Breast epithelium (tissue), 4 donors: ENCODE data around the gene WDR7. TPM values are rescaled to one million over a fixed set of nuclear protein-coding genes. Genes with fewer than 3 reads are reported as not detected.

ENCODE experiments used
- DNase-seq, 2 donors: peaks; one replicate each; pipeline ENCODE4 v3.0.0-alpha.2; 2019; ENCODE audit warnings: low spot score in 2 of 2
- H3K27ac ChIP-seq, 2 donors: fragments of 200-600 bp; sonication (generic) in 1 of 2; one replicate each; pipeline ENCODE4 v1.5.1; 2016 to 2019; ENCODE audit warnings: mild to moderate bottlenecking in 1 of 2
- H3K27me3 ChIP-seq, 2 donors: fragments of 200-600 bp; sonication (generic) in 1 of 2; one replicate each; pipeline versions ENCODE4 v1.5.1 to v1.6.0; 2017 to 2019; ENCODE audit warnings: control low read depth in 1 of 2, mild to moderate bottlenecking in 1 of 2
- H3K36me3 ChIP-seq: fragments of 200-600 bp; one replicate; pipeline ENCODE4 v1.5.1; 2019
- H3K4me1 ChIP-seq, 2 donors: fragments of 200-600 bp; sonication (generic); one replicate each; pipeline ENCODE4 v1.5.1; 2016 to 2019; ENCODE audit warnings: control low read depth in 1 of 2
- H3K4me3 ChIP-seq, 3 donors: fragments of 200-600 bp; sonication (generic); 1 replicate in 2 of 3; 2 replicates in 1 of 3; pipeline ENCODE4 v1.5.1; 2016 to 2019; ENCODE audit warnings: mild to moderate bottlenecking in 3 of 3, moderate library complexity in 2 of 3
- H3K9me3 ChIP-seq, 2 donors: fragments of 200-600 bp; sonication (generic) in 1 of 2; one replicate each; pipeline ENCODE4 v1.5.1; 2016 to 2019; ENCODE audit warnings: control low read depth in 1 of 2
- CTCF ChIP-seq, 3 donors: fragments of 450-650 bp; IDR thresholded peaks; one replicate each; pipeline ENCODE4 v1.5.1; 2016 to 2017; ENCODE audit warnings: antibody characterized with exemption in 3 of 3, mild to moderate bottlenecking in 3 of 3, moderate library complexity in 3 of 3
- POLR2A ChIP-seq: fragments of 450-650 bp; IDR thresholded peaks from one replicate; pipeline ENCODE4 v1.6.1; 2016; ENCODE audit warnings: antibody characterized with exemption, mild to moderate bottlenecking, moderate library complexity
- POLR2AphosphoS5 ChIP-seq, 3 donors: sonication (generic); formaldehyde crosslinking; IDR thresholded peaks; one replicate each; pipeline ENCODE4 v1.6.1; 2017; ENCODE audit warnings: antibody characterized with exemption in 3 of 3
- intact Hi-C: fragments of 100-400 bp; cut with DNase I; formaldehyde crosslinking; loops from one replicate; pipeline ENCODE4 v1.15.1; 2023; ENCODE audit warnings: low total_unique reads
- total RNA-seq, 3 donors: library from RNA; depleted of rRNA; stranded (reverse); fragments of >200 nt; gene quantifications; one replicate each; pipeline ENCODE4 v1.1.0, GENCODE V29; 2016

WDR7 gene
- total RNA-seq, 3 donors from 2014 or later, result 28.3 to 32.6 (median 31.1) TPM

GRCh38 chr18:56738184-56738583 lies 87.0 kb downstream of the WDR7 start:
- DNase-seq, result no peak
- intact Hi-C loops, result no loop called here
- Histone ChIP-seq H3K27ac (no peak overlapping the region), H3K4me3 (no peak overlapping the region), H3K36me3 (no peaks in the 10 kb centered on the region), H3K9me3 (no peaks in the 10 kb centered on the region), H3K27me3 (no peaks in the 10 kb centered on the region), H3K4me1 (no peaks in the 10 kb centered on the region)
- TF ChIP-seq CTCF (IDR thresholded peaks at IDR 0.05) (no peak), POLR2AphosphoS5 (IDR thresholded peaks at IDR 0.05) (no peak), POLR2A (no peak)

- Histone ChIP-seq H3K9me3 (no peaks in the 10 kb centered on the region), H3K4me3 (no peak overlapping the region), H3K27me3 (no peaks in the 10 kb centered on the region), H3K27ac (no peak overlapping the region), H3K4me1 (no peaks in the 10 kb centered on the region), H3K36me3 (no peaks in the 10 kb centered on the region)
- TF ChIP-seq POLR2A (no peak), POLR2AphosphoS5 (IDR thresholded peaks at IDR 0.05) (no peak)
- intact Hi-C loops, result no loop called here
- no peak for DNase-seq
Measured at GRCh38 chr18:56739731-56740130, 88.6 kb downstream of the WDR7 start.

GRCh38 chr18:56740645-56741044 lies 89.5 kb downstream of the WDR7 start:
- Histone ChIP-seq H3K4me3 (no peak overlapping the region), H3K27ac (no peak overlapping the region), H3K36me3 (no peaks in the 10 kb centered on the region), H3K9me3 (no peaks in the 10 kb centered on the region), H3K27me3 (no peaks in the 10 kb centered on the region), H3K4me1 (no peaks in the 10 kb centered on the region)
- intact Hi-C loops, result no loop called here
- TF ChIP-seq POLR2A (no peak), CTCF (IDR thresholded peaks at IDR 0.05) (no peak), POLR2AphosphoS5 (IDR thresholded peaks at IDR 0.05) (no peak)
- no peak for DNase-seq

- H3K4me1 ChIP-seq, result no peaks in the 10 kb centered on the region
- no peaks in the 10 kb centered on the region for H3K9me3 ChIP-seq
- no peak overlapping the region for H3K4me3 ChIP-seq
- no peak for TF ChIP-seq CTCF (IDR thresholded peaks at IDR 0.05)
- no peak for TF ChIP-seq POLR2A
- TF ChIP-seq POLR2AphosphoS5 (IDR thresholded peaks at IDR 0.05), result no peak
- H3K36me3 ChIP-seq, result no peaks in the 10 kb centered on the region
- H3K27me3 ChIP-seq, result no peaks in the 10 kb centered on the region
- intact Hi-C loops, result no loop called here
- DNase-seq, result no peak
- no peak overlapping the region for H3K27ac ChIP-seq
Measured at GRCh38 chr18:56741685-56742084, 90.5 kb downstream of the WDR7 start.

- no peaks in the 10 kb centered on the region for H3K36me3 ChIP-seq
- no peaks in the 10 kb centered on the region for H3K9me3 ChIP-seq
- no peaks in the 10 kb centered on the region for H3K27me3 ChIP-seq
- intact Hi-C loops, result no loop called here
- no peak overlapping the region for H3K4me3 ChIP-seq
- no peak for TF ChIP-seq CTCF (IDR thresholded peaks at IDR 0.05)
- no peak for TF ChIP-seq POLR2AphosphoS5 (IDR thresholded peaks at IDR 0.05)
- no peak for TF ChIP-seq POLR2A
- no peak overlapping the region for H3K27ac ChIP-seq
- H3K4me1 ChIP-seq, result no peaks in the 10 kb centered on the region
- DNase-seq, result no peak
Measured at GRCh38 chr18:56743115-56743514, 92.0 kb downstream of the WDR7 start.
